Glutamatergic neuron (in vitro differentiated cells): Measurements from ENCODE around the gene ZMIZ1. TPM values are rescaled to one million over a fixed set of nuclear protein-coding genes. Genes with fewer than 3 reads are reported as not detected.

ENCODE experiments used
- DNase-seq: peaks from one replicate; pipeline ENCODE4 v3.0.0; 2022
- H3K27ac Mint-ChIP-seq: one replicate; pipeline ENCODE4 v1.8.0; 2020; ENCODE audit warnings: mild to moderate bottlenecking, mixed read lengths, inconsistent platforms; ENCODE audit not compliant: unreplicated experiment
- H3K27me3 Mint-ChIP-seq: one replicate; pipeline ENCODE4 v1.8.0; 2020; ENCODE audit warnings: mild to moderate bottlenecking, moderate library complexity, mixed read lengths, inconsistent platforms; ENCODE audit not compliant: unreplicated experiment
- H3K36me3 Mint-ChIP-seq: one replicate; pipeline ENCODE4 v1.8.0; 2020; ENCODE audit warnings: mild to moderate bottlenecking, mixed read lengths, inconsistent platforms; ENCODE audit not compliant: unreplicated experiment
- H3K4me1 Mint-ChIP-seq: one replicate; pipeline ENCODE4 v1.8.0; 2020; ENCODE audit warnings: mild to moderate bottlenecking, low read depth, mixed read lengths, inconsistent platforms; ENCODE audit not compliant: unreplicated experiment
- H3K4me3 Mint-ChIP-seq: one replicate; pipeline ENCODE4 v1.8.0; 2020; ENCODE audit warnings: mild to moderate bottlenecking, mixed read lengths, inconsistent platforms; ENCODE audit not compliant: unreplicated experiment
- H3K9me3 Mint-ChIP-seq: one replicate; pipeline ENCODE4 v1.8.0; 2020; ENCODE audit warnings: mild to moderate bottlenecking, moderate library complexity, mixed read lengths, inconsistent platforms; ENCODE audit not compliant: unreplicated experiment
- total RNA-seq: library from RNA; stranded (reverse); fragmentation: NEBNext Ultra II Directional; extraction: Animal tissue kit (Norgen Biotek cat#: 25700); gene quantifications from one replicate; pipeline ENCODE4 v1.2.1, GENCODE V29; 2021; ENCODE audit not compliant: unreplicated experiment
- TF ChIP-seq, protein P1 (sequence below): fragments of 200-600 bp; sonication (generic); IDR thresholded peaks from one replicate; pipeline ENCODE4 v1.5.0; 2021; ENCODE audit not compliant: partially characterized antibody, unreplicated experiment

ZMIZ1 gene
- total RNA-seq, 1 donor from 2014 or later: 230 TPM

DNA sequence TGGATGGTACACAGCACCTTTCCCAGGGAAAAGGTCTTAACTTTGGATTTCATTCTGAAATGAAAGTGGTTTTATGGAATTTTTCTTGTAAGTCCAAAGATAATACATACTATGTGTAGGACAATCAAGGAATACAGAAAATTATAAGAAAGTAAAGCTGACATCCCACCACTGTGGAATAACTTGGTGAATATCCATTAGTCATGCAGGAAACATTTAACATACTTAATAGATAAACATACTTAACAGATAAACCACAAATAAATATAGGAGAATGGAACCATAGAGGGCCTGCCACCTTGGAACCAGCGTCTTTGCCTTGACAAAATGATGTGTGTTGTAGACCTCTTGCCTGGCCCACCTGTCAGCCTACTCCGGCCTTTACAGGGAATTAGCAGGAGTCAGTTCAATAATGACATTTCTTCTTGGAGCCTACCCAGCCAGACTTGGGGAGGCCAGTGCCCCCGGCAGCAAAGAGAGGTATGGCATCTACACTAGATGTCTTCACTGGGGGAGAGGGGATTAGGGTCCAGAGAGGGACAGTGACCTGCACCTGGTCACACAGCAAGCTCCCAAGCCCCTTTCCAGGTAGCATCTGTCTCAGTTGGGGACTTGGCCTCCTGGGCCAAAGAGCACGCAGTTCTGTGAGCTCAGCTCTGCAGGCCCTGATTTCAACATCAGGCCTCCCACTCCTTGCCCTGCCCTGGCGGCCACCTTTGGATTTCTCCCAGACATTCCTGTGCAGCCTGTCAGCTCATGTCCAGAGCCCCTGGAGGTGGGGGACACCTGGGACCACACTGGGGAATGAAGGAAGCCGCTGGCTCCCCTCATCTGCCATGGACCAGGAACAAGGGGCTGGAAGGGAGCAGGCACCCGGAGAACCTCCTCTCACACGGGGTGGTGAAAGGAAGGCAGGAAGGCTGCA, 165.9 kb downstream of the ZMIZ1 start:
- Mint-ChIP-seq H3K9me3 (peaks cover 32% of the 10 kb centered on the region), H3K27me3 (peaks cover 30% of the 10 kb centered on the region), H3K36me3 (no peaks in the 10 kb centered on the region), H3K27ac (no peak overlapping the region), H3K4me1 (peaks cover 61% of the 10 kb centered on the region), H3K4me3 (no peak overlapping the region)
- DNase-seq: no peak
- TF ChIP-seq, protein P1, sequence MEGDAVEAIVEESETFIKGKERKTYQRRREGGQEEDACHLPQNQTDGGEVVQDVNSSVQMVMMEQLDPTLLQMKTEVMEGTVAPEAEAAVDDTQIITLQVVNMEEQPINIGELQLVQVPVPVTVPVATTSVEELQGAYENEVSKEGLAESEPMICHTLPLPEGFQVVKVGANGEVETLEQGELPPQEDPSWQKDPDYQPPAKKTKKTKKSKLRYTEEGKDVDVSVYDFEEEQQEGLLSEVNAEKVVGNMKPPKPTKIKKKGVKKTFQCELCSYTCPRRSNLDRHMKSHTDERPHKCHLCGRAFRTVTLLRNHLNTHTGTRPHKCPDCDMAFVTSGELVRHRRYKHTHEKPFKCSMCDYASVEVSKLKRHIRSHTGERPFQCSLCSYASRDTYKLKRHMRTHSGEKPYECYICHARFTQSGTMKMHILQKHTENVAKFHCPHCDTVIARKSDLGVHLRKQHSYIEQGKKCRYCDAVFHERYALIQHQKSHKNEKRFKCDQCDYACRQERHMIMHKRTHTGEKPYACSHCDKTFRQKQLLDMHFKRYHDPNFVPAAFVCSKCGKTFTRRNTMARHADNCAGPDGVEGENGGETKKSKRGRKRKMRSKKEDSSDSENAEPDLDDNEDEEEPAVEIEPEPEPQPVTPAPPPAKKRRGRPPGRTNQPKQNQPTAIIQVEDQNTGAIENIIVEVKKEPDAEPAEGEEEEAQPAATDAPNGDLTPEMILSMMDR: no peak

- Mint-ChIP-seq H3K27ac (peak overlapping the region; percentile 85), H3K9me3 (peaks cover 29% of the 10 kb centered on the region), H3K4me3 (peak overlapping the region; percentile 49), H3K4me1 (peaks cover 60% of the 10 kb centered on the region), H3K27me3 (peaks cover 27% of the 10 kb centered on the region), H3K36me3 (no peaks in the 10 kb centered on the region)
- no peak for DNase-seq
- TF ChIP-seq, protein P1: no peak
Measured at GRCh38 chr10:79235765-79236432, 167.1 kb downstream of the ZMIZ1 start.

DNA sequence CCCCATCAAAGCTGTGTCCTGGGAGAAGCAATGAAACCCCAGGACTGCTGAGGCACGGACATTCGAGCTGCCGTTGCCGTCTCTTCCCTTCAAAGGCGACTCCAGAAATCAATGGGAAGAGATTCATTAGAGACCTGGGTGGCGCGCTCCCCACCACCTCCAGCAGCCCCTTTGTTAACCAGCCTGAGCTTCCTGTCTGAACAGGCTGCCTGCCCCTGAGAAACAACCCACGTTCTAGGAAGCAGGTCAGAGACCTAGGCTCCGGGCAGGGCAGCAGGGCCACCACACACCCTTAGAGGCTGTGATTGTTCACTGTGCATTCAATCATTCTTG, 167.6 kb downstream of the ZMIZ1 start:
- H3K9me3 Mint-ChIP-seq: peaks cover 29% of the 10 kb centered on the region
- H3K4me1 Mint-ChIP-seq: peaks cover 64% of the 10 kb centered on the region
- H3K36me3 Mint-ChIP-seq: no peaks in the 10 kb centered on the region
- peaks cover 32% of the 10 kb centered on the region for H3K27me3 Mint-ChIP-seq
- H3K27ac Mint-ChIP-seq: peak overlapping the region; percentile 85
- peak overlapping the region; percentile 1 for H3K4me3 Mint-ChIP-seq
- TF ChIP-seq, protein P1: no peak
- DNase-seq: no peak

DNA sequence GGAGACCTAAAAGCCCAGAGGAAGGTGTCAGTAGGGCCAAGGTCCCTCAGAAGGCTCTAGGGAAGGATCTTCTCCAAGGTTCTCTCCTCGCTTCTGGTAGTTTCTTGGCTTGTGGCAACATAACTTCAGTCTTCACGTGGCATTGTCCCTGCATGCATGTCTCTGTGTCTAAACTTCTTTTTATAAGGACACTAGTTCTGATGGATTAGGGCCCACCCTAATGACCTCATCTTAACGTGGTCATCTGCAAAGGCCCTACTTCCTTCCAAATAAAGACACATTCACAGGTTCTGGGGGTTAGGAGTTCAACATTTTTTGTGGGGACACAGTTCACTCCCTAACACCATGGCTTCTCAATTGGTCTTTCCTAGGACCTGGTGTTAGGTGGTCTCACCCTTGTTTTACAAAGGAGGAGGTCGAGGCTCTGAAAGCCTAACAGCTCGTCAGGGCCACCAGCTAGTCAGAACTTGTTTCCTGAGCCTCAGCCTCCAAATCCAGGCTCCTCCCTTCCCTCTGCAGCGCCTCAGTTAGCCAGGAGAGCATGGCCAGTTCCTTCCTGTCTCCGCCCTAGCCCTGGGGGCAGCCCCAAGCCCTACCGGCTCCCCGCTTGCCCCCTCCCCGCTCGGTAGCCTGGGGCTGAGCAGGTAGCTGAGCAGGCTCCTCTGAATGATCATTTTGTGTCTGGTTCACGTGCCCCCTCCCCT, 168.8 kb downstream of the ZMIZ1 start:
- H3K4me1 Mint-ChIP-seq: peaks cover 63% of the 10 kb centered on the region
- peaks cover 36% of the 10 kb centered on the region for H3K27me3 Mint-ChIP-seq
- H3K4me3 Mint-ChIP-seq: peak overlapping the region; percentile 6
- no peaks in the 10 kb centered on the region for H3K36me3 Mint-ChIP-seq
- TF ChIP-seq, protein P1: no peak
- peaks cover 26% of the 10 kb centered on the region for H3K9me3 Mint-ChIP-seq
- DNase-seq: no peak
- peak overlapping the region; percentile 48 for H3K27ac Mint-ChIP-seq
